Transverse colon (tissue), 3 donors: ENCODE measurements around the gene F2RL3.

Source experiments
- CTCF ChIP-seq, 5 experiments: fragments of 200-600 bp in 3 of 5; fragments of 450-650 bp in 2 of 5; sonication (generic) in 3 of 5; IDR thresholded peaks; 1 replicate in 2 of 5; 2 replicates in 3 of 5; pipeline ENCODE4 v1.5.1; 2016 to 2017; ENCODE audit warnings: antibody characterized with exemption in 5 of 5, inconsistent platforms in 3 of 5, mild to moderate bottlenecking in 2 of 5, moderate library complexity in 1 of 5
- POLR2A ChIP-seq: fragments of 450-650 bp; IDR thresholded peaks from one replicate; pipeline ENCODE4 v1.6.1; 2016; ENCODE audit warnings: antibody characterized with exemption, mild to moderate bottlenecking, moderate library complexity

- TF ChIP-seq CTCF (IDR thresholded peaks at IDR 0.05), result peak; percentile 23 to 61 (median 44)
- no peak for TF ChIP-seq POLR2A
Measured at GRCh38 chr19:16899566-16900075, 10.8 kb downstream of the F2RL3 start.
